Activated CD4-positive, alpha-beta memory T cell treated with anti-CD3 and anti-CD28 coated beads, Interleukin-2, amount 10 ng/mL, durations not matched to agents 7 days and 5 days (primary cell): ENCODE measurements around the gene WBP4. TPM values are rescaled to one million over a fixed set of nuclear protein-coding genes. Genes with fewer than 3 reads are reported as not detected.
"Not testable (repeated sequence)": the region's sequence is repeated elsewhere in the genome, so short reads cannot be mapped to it uniquely, and the experiment has no call there.

Experiments used
- CTCF ChIA-PET: fragments of 350-600 bp; sonication (Branson Sonifier 250); formaldehyde crosslinking; loops from one replicate; lab custom pipeline; 2021; ENCODE audit warnings: antibody characterized with exemption, inconsistent platforms; lab: Charles Lee
- POLR2A ChIA-PET: fragments of 350-600 bp; sonication (Branson Sonifier 250); formaldehyde crosslinking; loops from one replicate; lab custom pipeline; 2021; ENCODE audit warnings: antibody characterized with exemption; lab: Charles Lee
- DNase-seq: peaks from one replicate; pipeline ENCODE4 v3.0.0-alpha.2; 2020
- H3K27ac Mint-ChIP-seq: one replicate; pipeline ENCODE4 v1.8.0; 2021; ENCODE audit warnings: mild to moderate bottlenecking, mixed read lengths
- H3K27me3 Mint-ChIP-seq: one replicate; pipeline ENCODE4 v1.8.0; 2021; ENCODE audit warnings: mixed read lengths
- H3K36me3 Mint-ChIP-seq: one replicate; pipeline ENCODE4 v1.8.0; 2021; ENCODE audit warnings: low read depth, mixed read lengths
- H3K4me1 Mint-ChIP-seq: one replicate; pipeline ENCODE4 v1.8.0; 2021; ENCODE audit warnings: mixed read lengths
- H3K4me3 Mint-ChIP-seq: one replicate; pipeline ENCODE4 v1.8.0; 2021; ENCODE audit warnings: mild to moderate bottlenecking, mixed read lengths
- H3K9me3 Mint-ChIP-seq: one replicate; pipeline ENCODE4 v1.8.0; 2021; ENCODE audit warnings: mixed read lengths
- total RNA-seq, 2 experiments: library from RNA; stranded (reverse); gene quantifications; one replicate each; pipeline ENCODE4 v1.2.3, GENCODE V29; 2021

The WBP4 gene
- total RNA-seq, 2 experiments from 2014 or later: 9.0 to 9.3 TPM

DNA sequence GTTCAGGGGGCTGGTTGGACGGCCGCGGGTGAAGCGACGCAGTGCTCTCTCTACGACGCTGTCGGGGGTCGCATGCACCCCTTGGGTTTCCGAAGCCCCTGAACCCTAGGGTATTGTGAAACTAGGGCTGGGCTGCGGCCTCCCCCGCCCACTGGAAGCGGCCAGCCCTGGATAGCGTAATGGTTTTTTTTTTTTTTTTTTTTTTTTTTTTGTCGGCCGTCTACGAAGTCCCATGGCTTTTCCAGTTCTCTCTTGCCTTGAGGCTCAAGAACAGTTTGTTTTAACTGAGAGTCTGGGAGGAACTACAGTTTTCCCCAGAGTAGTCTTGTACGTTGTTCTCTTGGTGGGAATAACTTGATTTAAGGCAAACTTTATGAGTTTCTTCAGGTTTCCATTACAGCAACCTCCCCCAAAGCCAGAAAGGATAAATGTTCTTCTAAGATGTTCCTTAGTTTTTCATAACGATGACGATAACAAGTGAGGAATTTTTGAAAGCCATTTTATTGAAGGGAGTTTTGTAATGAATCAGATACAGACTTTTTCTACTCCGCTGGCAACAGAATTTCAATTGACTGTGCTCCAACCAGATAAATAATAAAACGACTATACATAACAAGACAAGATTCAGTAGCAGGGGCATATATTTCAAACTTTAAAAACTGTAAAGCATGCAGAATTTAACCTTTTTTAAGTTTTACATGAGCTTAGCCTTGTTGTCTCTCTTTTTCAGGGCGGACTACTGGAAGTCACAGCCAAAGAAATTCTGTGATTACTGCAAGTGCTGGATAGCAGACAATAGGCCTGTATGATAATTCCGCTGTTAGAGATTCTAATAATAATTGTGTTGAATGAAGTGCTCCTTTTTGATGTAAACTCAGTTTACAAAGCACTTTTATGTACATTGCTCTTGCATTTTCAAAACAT, 867 bp downstream of the WBP4 start:
- Mint-ChIP-seq H3K36me3 (peaks cover 39% of the 10 kb centered on the region), H3K4me1 (peaks cover 43% of the 10 kb centered on the region), H3K9me3 (no peaks in the 10 kb centered on the region), H3K27ac (peak overlapping the region; percentile 91), H3K4me3 (peak overlapping the region; percentile 95), H3K27me3 (no peaks in the 10 kb centered on the region)
- ChIA-PET POLR2A (interaction anchor here (1.4 to 11.9 kb wide), 6 partner anchors 45 to 202 kb away, joined by 7 to 147 read pairs (median 12); partner anchors contain the start of genes ELF1 and MTRF1), CTCF (interaction anchor here (1.1 to 2.9 kb wide), 2 partner anchors 8 to 380 kb away, joined by 3 to 11 read pairs; no protein-coding TSS in a partner anchor)
- no peak for DNase-seq

- no peak overlapping the region for H3K4me3 Mint-ChIP-seq
- no peaks in the 10 kb centered on the region for H3K27me3 Mint-ChIP-seq
- peaks cover 51% of the 10 kb centered on the region for H3K36me3 Mint-ChIP-seq
- CTCF ChIA-PET: interaction anchor here (2.9 kb wide), 1 partner anchor 11 kb away, joined by 11 read pairs; no protein-coding TSS in a partner anchor
- no peaks in the 10 kb centered on the region for H3K9me3 Mint-ChIP-seq
- POLR2A ChIA-PET: no interaction called here
- DNase-seq: no peak
- no peak overlapping the region for H3K27ac Mint-ChIP-seq
- peaks cover 25% of the 10 kb centered on the region for H3K4me1 Mint-ChIP-seq
These were observed 3.2 kb downstream of the WBP4 start for GRCh38 chr13:41064493-41064892.

- Mint-ChIP-seq H3K27me3 (no peaks in the 10 kb centered on the region), H3K4me1 (peaks cover 21% of the 10 kb centered on the region), H3K4me3 (no peak overlapping the region), H3K9me3 (no peaks in the 10 kb centered on the region), H3K27ac (no peak overlapping the region), H3K36me3 (peaks cover 54% of the 10 kb centered on the region)
- CTCF ChIA-PET: interaction anchor here (0.7 to 2.9 kb wide), 2 partner anchors 11 to 272 kb away, joined by 3 to 11 read pairs; no protein-coding TSS in a partner anchor
- DNase-seq: no peak
- POLR2A ChIA-PET: no interaction called here
These were observed 3.8 kb downstream of the WBP4 start for GRCh38 chr13:41065078-41065477.

- peaks cover 55% of the 10 kb centered on the region for H3K36me3 Mint-ChIP-seq
- no peaks in the 10 kb centered on the region for H3K4me1 Mint-ChIP-seq
- no peak overlapping the region for H3K27ac Mint-ChIP-seq
- no peaks in the 10 kb centered on the region for H3K27me3 Mint-ChIP-seq
- no peaks in the 10 kb centered on the region for H3K9me3 Mint-ChIP-seq
- no peak overlapping the region for H3K4me3 Mint-ChIP-seq
- no peak for DNase-seq
- ChIA-PET POLR2A (no interaction called here), CTCF (interaction anchor here (0.5 to 2.0 kb wide), 5 partner anchors 14 to 156 kb away, joined by 3 to 8 read pairs (median 6); partner anchors contain the start of gene WBP4)
These were observed 13.2 kb downstream of the WBP4 start for GRCh38 chr13:41074523-41074922.

DNA sequence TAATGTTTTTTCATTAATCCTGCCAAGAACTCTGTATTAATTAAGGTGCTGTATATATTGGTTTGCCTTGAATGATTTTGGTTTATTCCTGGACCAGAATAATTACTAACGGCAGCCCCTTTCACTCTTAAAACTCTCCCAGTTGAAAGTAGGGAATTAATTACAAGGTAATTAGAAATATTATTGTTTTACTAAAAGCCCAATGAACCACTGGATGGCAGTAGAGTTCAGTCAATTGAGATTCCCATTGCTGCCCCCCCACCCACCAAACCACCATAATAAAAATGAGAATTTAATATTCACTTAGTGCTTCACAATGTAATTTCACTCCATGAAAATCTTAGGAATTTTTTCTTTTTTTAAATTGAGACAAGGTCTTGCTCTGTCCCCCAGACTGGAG, 13.7 kb downstream of the WBP4 start:
- no peak for DNase-seq
- CTCF ChIA-PET: interaction anchor here (1.5 to 2.0 kb wide), 3 partner anchors 14 to 148 kb away, joined by 6 to 8 read pairs (median 6); partner anchors contain the start of gene WBP4
- POLR2A ChIA-PET: no interaction called here
- Mint-ChIP-seq H3K4me3 (no peak overlapping the region), H3K27me3 (no peaks in the 10 kb centered on the region), H3K9me3 (no peaks in the 10 kb centered on the region), H3K27ac (no peak overlapping the region), H3K4me1 (no peaks in the 10 kb centered on the region), H3K36me3 (peaks cover 56% of the 10 kb centered on the region)

DNA sequence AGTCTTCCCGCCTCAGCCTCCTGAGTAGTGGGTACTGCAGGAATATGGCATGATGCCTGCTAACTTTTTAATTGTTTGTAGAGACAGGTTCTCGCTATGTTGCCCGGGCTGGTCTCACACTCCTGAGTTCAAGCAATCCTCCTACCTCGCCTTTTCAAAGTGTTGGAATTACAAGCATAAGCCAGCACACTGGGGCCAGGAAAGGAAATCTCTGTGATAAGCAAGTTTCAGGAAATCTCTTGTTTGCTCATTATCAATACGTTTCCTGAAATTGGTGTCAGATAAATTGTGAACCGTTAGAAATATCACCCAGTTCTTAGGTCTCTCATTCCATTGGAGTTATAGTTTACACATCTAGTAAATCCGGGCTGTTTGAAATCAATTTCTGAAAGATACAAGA, 14.2 kb downstream of the WBP4 start:
- no peaks in the 10 kb centered on the region for H3K4me1 Mint-ChIP-seq
- peaks cover 56% of the 10 kb centered on the region for H3K36me3 Mint-ChIP-seq
- DNase-seq: no peak
- POLR2A ChIA-PET: no interaction called here
- no peaks in the 10 kb centered on the region for H3K27me3 Mint-ChIP-seq
- CTCF ChIA-PET: no interaction called here
- H3K4me3 Mint-ChIP-seq: no peak overlapping the region
- no peaks in the 10 kb centered on the region for H3K9me3 Mint-ChIP-seq
- H3K27ac Mint-ChIP-seq: no peak overlapping the region

GRCh38 chr13:41077475-41077874, 16.2 kb downstream of the WBP4 start:
- no peak for DNase-seq
- Mint-ChIP-seq H3K27me3 (no peaks in the 10 kb centered on the region), H3K9me3 (no peaks in the 10 kb centered on the region), H3K27ac (no peak overlapping the region), H3K36me3 (peaks cover 53% of the 10 kb centered on the region), H3K4me3 (no peak overlapping the region), H3K4me1 (no peaks in the 10 kb centered on the region)
- ChIA-PET POLR2A (no interaction called here), CTCF (no interaction called here)

DNA sequence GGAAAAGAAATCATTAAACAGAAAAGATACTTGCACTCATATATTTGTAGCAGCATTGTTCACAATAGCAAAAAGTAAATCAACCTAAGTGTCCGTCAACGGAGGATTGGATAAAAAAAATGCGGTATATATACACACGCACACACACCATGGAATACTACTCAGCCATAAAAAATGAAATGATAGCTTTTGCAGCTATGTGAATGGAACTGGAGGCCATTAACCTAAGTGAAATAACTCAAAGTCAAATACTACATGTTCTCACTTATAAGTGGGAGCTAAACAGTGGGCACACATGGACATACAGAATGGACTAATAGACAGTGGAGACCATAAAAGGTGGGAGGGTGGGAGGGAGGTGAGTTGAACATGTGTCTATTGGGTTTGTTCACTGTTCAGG, 18.4 kb downstream of the WBP4 start:
- Mint-ChIP-seq H3K36me3 (peaks cover 57% of the 10 kb centered on the region), H3K4me1 (no peaks in the 10 kb centered on the region), H3K4me3 (no peak overlapping the region), H3K27me3 (no peaks in the 10 kb centered on the region), H3K9me3 (no peaks in the 10 kb centered on the region), H3K27ac (no peak overlapping the region)
- CTCF ChIA-PET: no interaction called here
- POLR2A ChIA-PET: no interaction called here
- DNase-seq: no peak

DNA sequence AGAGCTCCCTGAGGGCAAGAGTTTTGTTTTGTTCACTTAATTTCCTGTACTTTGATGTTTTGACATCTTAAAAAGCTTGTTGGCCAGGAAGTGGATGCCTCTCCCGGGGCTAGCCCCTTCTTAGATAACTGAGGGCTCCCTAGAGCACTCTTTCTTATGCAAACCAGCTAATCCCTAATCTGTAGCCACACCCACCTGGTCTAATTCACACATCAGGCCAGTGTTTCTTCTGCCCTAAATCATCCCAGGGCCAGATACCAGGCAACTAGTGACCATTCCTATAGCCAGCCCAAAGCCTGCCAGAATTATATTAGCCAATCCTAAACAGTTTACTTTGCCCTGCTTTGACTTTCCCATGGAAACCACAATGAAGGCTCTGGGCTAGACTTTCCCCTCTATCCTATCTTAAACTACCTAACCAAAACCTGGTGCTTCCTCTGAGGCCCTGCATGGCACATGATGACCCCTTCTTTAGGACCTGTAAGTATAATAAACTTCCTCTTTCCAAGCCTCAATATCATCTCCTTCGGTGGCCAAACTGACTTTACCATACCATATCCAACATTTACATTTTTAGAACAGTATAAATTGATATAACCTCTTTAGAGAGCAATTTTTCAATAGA, 24.8 kb downstream of the WBP4 start:
- no peak for DNase-seq
- H3K9me3 Mint-ChIP-seq: peaks cover 3% of the 10 kb centered on the region
- no peak overlapping the region for H3K4me3 Mint-ChIP-seq
- POLR2A ChIA-PET: no interaction called here
- CTCF ChIA-PET: no interaction called here
- H3K36me3 Mint-ChIP-seq: peaks cover 21% of the 10 kb centered on the region
- H3K4me1 Mint-ChIP-seq: peaks cover 2% of the 10 kb centered on the region
- H3K27ac Mint-ChIP-seq: no peak overlapping the region
- no peaks in the 10 kb centered on the region for H3K27me3 Mint-ChIP-seq

- H3K4me3 Mint-ChIP-seq, POLR2A ChIA-PET, H3K9me3 Mint-ChIP-seq, H3K36me3 Mint-ChIP-seq, DNase-seq, H3K27ac Mint-ChIP-seq, H3K27me3 Mint-ChIP-seq, H3K4me1 Mint-ChIP-seq: not testable (repeated sequence)
- CTCF ChIA-PET: interaction anchor here (0.6 kb wide), 1 partner anchor 175 kb away, joined by 4 read pairs; no protein-coding TSS in a partner anchor
These were observed 34.4 kb downstream of the WBP4 start for GRCh38 chr13:41095681-41096080.

- Mint-ChIP-seq H3K27ac (no peak overlapping the region), H3K4me1 (no peaks in the 10 kb centered on the region), H3K36me3 (no peaks in the 10 kb centered on the region), H3K4me3 (no peak overlapping the region), H3K9me3 (peaks cover 3% of the 10 kb centered on the region), H3K27me3 (peaks cover 4% of the 10 kb centered on the region)
- DNase-seq: no peak
- CTCF ChIA-PET: no interaction called here
- POLR2A ChIA-PET: no interaction called here
These were observed 37.5 kb downstream of the WBP4 start for GRCh38 chr13:41098761-41099160.

GRCh38 chr13:41099986-41100385, 38.7 kb downstream of the WBP4 start:
- ChIA-PET CTCF (interaction anchor here (1.2 kb wide), 1 partner anchor 16 kb away, joined by 3 read pairs; no protein-coding TSS in a partner anchor), POLR2A (no interaction called here)
- DNase-seq: no peak
- no peaks in the 10 kb centered on the region for H3K36me3 Mint-ChIP-seq
- no peaks in the 10 kb centered on the region for H3K4me1 Mint-ChIP-seq
- H3K27ac Mint-ChIP-seq: no peak overlapping the region
- peaks cover 4% of the 10 kb centered on the region for H3K27me3 Mint-ChIP-seq
- H3K9me3 Mint-ChIP-seq: peaks cover 3% of the 10 kb centered on the region
- H3K4me3 Mint-ChIP-seq: no peak overlapping the region

DNA sequence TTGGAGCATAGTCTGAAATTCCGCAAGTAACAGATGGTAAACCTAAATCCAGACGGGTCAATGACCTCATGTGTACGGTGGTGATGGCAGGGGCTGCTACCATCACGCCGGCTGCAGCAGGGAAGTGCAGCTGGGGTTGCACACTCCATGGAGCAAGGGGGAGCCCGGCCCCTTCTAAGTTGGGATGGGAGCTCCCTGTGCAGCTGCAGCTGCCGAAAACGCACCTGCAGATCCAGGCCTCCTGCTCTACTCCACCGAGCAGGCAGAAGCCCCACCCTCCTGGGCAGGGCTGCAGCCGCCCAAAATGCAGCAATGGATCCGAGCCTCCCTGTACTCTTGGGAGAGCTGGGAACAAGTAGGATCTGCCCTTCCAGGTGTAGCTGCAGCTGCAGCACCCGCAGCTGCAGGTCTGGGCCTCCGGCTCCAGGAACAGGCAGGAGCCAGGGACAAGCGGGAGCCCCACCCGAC, 45.8 kb downstream of the WBP4 start:
- Mint-ChIP-seq H3K4me3 (no peak overlapping the region), H3K27me3 (no peaks in the 10 kb centered on the region), H3K4me1 (no peaks in the 10 kb centered on the region), H3K36me3 (no peaks in the 10 kb centered on the region), H3K27ac (no peak overlapping the region), H3K9me3 (no peaks in the 10 kb centered on the region)
- ChIA-PET CTCF (no interaction called here), POLR2A (no interaction called here)
- DNase-seq: no peak
